Ascending aorta (tissue), 2 donors: Measurements from ENCODE around the gene ZBTB11. TPM values are rescaled to one million over a fixed set of nuclear protein-coding genes. Genes with fewer than 3 reads are reported as not detected.
"Not testable (repeated sequence)": the region's sequence is repeated elsewhere in the genome, so short reads cannot be mapped to it uniquely, and the experiment has no call there.

ENCODE experiments used
- DNase-seq, 2 donors: peaks; one replicate each; pipeline ENCODE4 v3.0.0-alpha.2; 2019; ENCODE audit warnings: low spot score in 2 of 2
- H3K27ac ChIP-seq, 2 donors: fragments of 200-600 bp; sonication (generic); one replicate each; pipeline ENCODE4 v1.5.1; 2016 to 2017; ENCODE audit warnings: mild to moderate bottlenecking in 1 of 2
- H3K27me3 ChIP-seq: fragments of 200-600 bp; sonication (generic); one replicate; pipeline ENCODE4 v1.5.1; 2017
- H3K36me3 ChIP-seq, 2 donors: fragments of 200-600 bp; sonication (generic); one replicate each; pipeline ENCODE4 v1.5.1; 2016
- H3K4me1 ChIP-seq, 2 donors: fragments of 200-600 bp; sonication (generic); one replicate each; pipeline ENCODE4 v1.5.1; 2016 to 2017; ENCODE audit warnings: mild to moderate bottlenecking in 1 of 2
- H3K4me3 ChIP-seq, 2 donors: fragments of 200-600 bp; sonication (generic); one replicate each; pipeline ENCODE4 v1.5.1; 2016 to 2017; ENCODE audit warnings: mild to moderate bottlenecking in 1 of 2
- H3K9me3 ChIP-seq, 2 donors: fragments of 200-600 bp; sonication (generic); one replicate each; pipeline ENCODE4 v1.5.1; 2016
- intact Hi-C: fragments of 100-400 bp; cut with DNase I; formaldehyde crosslinking; loops from one replicate; pipeline ENCODE4 v1.15.1; 2023
- total RNA-seq: library from RNA; depleted of rRNA; stranded (reverse); fragments of >200 nt; gene quantifications from one replicate; pipeline ENCODE4 v1.1.0, GENCODE V29; 2016
- TF ChIP-seq, protein P1 (sequence below), 3 experiments: fragments of 200-600 bp in 2 of 3; fragments of 450-650 bp in 1 of 3; sonication (generic) in 2 of 3; IDR thresholded peaks; one replicate each; pipeline ENCODE4 v1.5.1; 2016 to 2019; ENCODE audit warnings: antibody characterized with exemption in 3 of 3, mild to moderate bottlenecking in 1 of 3, moderate library complexity in 1 of 3

ZBTB11 gene
- total RNA-seq, 1 donor from 2014 or later, result 16.5 TPM

- peaks cover 0 to 5% of the 10 kb centered on the region in 2 donors for H3K36me3 ChIP-seq
- DNase-seq, result no peak
- TF ChIP-seq, protein P1, sequence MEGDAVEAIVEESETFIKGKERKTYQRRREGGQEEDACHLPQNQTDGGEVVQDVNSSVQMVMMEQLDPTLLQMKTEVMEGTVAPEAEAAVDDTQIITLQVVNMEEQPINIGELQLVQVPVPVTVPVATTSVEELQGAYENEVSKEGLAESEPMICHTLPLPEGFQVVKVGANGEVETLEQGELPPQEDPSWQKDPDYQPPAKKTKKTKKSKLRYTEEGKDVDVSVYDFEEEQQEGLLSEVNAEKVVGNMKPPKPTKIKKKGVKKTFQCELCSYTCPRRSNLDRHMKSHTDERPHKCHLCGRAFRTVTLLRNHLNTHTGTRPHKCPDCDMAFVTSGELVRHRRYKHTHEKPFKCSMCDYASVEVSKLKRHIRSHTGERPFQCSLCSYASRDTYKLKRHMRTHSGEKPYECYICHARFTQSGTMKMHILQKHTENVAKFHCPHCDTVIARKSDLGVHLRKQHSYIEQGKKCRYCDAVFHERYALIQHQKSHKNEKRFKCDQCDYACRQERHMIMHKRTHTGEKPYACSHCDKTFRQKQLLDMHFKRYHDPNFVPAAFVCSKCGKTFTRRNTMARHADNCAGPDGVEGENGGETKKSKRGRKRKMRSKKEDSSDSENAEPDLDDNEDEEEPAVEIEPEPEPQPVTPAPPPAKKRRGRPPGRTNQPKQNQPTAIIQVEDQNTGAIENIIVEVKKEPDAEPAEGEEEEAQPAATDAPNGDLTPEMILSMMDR (IDR thresholded peaks at IDR 0.05), result no peak
- intact Hi-C loops, result no loop called here
- no peak overlapping the region for H3K27ac ChIP-seq
- no peaks in the 10 kb centered on the region for H3K9me3 ChIP-seq
- H3K27me3 ChIP-seq, result no peaks in the 10 kb centered on the region
- no peak overlapping the region for H3K4me3 ChIP-seq
- no peaks in the 10 kb centered on the region for H3K4me1 ChIP-seq
These were observed 33.7 kb downstream of the ZBTB11 start for GRCh38 chr3:101643009-101643844.

GRCh38 chr3:101642441-101642840 lies 34.5 kb downstream of the ZBTB11 start:
- TF ChIP-seq, protein P1 (IDR thresholded peaks at IDR 0.05), result no peak
- H3K4me1 ChIP-seq, result no peaks in the 10 kb centered on the region
- intact Hi-C loops, result no loop called here

DNA sequence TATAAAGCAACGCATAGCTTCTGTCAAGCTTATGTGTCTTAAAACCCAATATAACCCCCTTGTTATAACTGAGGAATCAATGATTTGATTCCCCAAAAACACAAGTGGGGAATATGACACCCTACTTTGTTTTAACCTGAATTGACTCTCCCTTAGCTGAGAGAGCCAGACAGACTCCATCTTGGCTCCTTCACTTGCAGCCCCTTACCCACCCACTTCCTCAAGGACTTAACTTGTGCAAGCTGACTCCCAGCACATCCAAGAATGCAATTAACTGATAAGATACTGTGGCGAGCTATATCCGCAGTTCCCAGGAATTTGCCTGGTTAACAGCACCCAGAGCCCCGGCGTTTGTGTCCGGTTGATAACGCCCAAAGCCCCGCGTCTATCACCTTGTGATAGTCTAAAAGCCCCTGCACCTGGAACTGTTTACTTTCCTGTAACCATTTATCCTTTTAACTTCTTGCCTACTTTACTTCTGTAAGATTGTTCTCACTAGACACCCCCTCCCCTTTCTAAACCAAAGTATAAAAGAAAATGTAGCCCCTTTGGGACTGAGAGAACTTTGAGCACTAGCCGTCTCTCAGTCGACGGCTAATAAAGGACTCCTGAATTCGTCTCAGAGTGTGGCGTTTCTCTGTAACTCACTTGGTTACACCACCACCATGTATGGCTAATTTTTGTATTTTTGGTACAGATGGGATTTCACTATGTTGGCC lies 35.4 kb downstream of the ZBTB11 start:
- intact Hi-C loops, H3K36me3 ChIP-seq, DNase-seq: not testable (repeated sequence)

More at GRCh38 chr3:101642441-101642840, 34.5 kb downstream of the ZBTB11 start:
- no peaks in the 10 kb centered on the region for H3K27me3 ChIP-seq
- no peak for DNase-seq
- H3K27ac ChIP-seq, result no peak overlapping the region
- H3K36me3 ChIP-seq, result no peaks in the 10 kb centered on the region
- no peak overlapping the region for H3K4me3 ChIP-seq
- H3K9me3 ChIP-seq, result no peaks in the 10 kb centered on the region

DNA sequence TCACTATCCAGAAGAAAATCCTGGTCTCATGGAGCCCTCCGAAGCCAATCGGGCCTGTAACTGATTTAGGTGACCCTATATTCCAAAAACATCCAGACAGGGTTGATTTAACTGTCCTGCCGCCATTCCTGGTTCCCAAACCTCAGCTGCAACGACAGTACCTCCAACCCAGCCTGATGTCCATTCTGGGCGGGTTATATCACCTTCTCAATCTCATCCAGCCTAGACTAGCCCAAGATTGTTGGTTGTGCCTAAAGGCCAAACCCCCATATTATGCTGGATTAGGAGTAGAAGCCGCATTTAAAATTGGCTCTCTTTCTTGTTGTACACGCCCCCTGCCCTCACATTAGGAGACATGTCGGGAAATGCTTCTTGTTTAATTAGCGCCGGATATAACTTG lies 36.7 kb downstream of the ZBTB11 start:
- Histone ChIP-seq H3K36me3 (no peaks in the 10 kb centered on the region), H3K4me1 (no peaks in the 10 kb centered on the region), H3K27me3 (no peaks in the 10 kb centered on the region), H3K4me3 (no peak overlapping the region), H3K27ac (no peak overlapping the region), H3K9me3 (no peaks in the 10 kb centered on the region)
- TF ChIP-seq, protein P1 (IDR thresholded peaks at IDR 0.05), result no peak
- DNase-seq, result no peak
- intact Hi-C loops, result no loop called here

More for the DNA sequence above, 35.4 kb downstream of the ZBTB11 start:
- H3K4me3 ChIP-seq, H3K27ac ChIP-seq, H3K27me3 ChIP-seq, H3K4me1 ChIP-seq, H3K9me3 ChIP-seq: not testable (repeated sequence)

GRCh38 chr3:101639280-101639963 lies 37.5 kb downstream of the ZBTB11 start:
- Histone ChIP-seq H3K9me3 (no peaks in the 10 kb centered on the region), H3K36me3 (no peaks in the 10 kb centered on the region), H3K4me3 (no peak overlapping the region), H3K27ac (no peak overlapping the region), H3K27me3 (no peaks in the 10 kb centered on the region), H3K4me1 (no peaks in the 10 kb centered on the region)
- no peak for DNase-seq
- TF ChIP-seq, protein P1 (IDR thresholded peaks at IDR 0.05), result no peak
- intact Hi-C loops, result no loop called here
